Muscle of leg (tissue), 11 donors: ENCODE data around the gene PRKAR1A. TPM values are rescaled to one million over a fixed set of nuclear protein-coding genes. Genes with fewer than 3 reads are reported as not detected.

ENCODE experiments used
- DNase-seq: peaks from one replicate; pipeline ENCODE4 v3.0.0; 2013
- H3K27ac ChIP-seq: one replicate; pipeline ENCODE4 v1.5.1; 2013; ENCODE audit warnings: mild to moderate bottlenecking, low read length, control low read depth
- H3K27me3 ChIP-seq: one replicate; pipeline ENCODE4 v1.6.1; 2013; ENCODE audit warnings: low read length; ENCODE audit not compliant: control insufficient read depth, insufficient read depth
- H3K36me3 ChIP-seq: one replicate; pipeline ENCODE4 v1.6.1; 2013; ENCODE audit warnings: low read length; ENCODE audit not compliant: control insufficient read depth, insufficient read depth
- H3K4me1 ChIP-seq: one replicate; pipeline ENCODE4 v1.6.1; 2013; ENCODE audit warnings: low read length; ENCODE audit not compliant: control insufficient read depth, insufficient read depth
- H3K4me3 ChIP-seq: one replicate; pipeline ENCODE4 v1.5.1; 2013; ENCODE audit warnings: low read length, control low read depth
- H3K9me3 ChIP-seq: replicated peaks from 2 replicates; pipeline ENCODE4 v1.6.1; 2013; ENCODE audit warnings: low read depth, low read length; ENCODE audit not compliant: control insufficient read depth
- WGBS: methylation state at CpG from one replicate; pipeline ENCODE4 v1.1.5; 2013; ENCODE audit warnings: missing lambda C conversion rate; ENCODE audit not compliant: insufficient coverage; 5-methylcytosine and 5-hydroxymethylcytosine counted together
- polyA plus RNA-seq, 8 donors: library from polyadenylated mRNA; unstranded; fragments of 120-200 nt; gene quantifications; one replicate each; pipeline versions ENCODE4 v1.2.1 to v1.2.3, GENCODE V29; 2013; ENCODE audit warnings: inconsistent platforms in 1 of 8, low replicate concordance in 1 of 8; ENCODE audit not compliant: insufficient read length in 8 of 8, insufficient read depth in 1 of 8
- total RNA-seq: library from RNA; stranded (reverse); fragments of 120-200 nt; gene quantifications from one replicate; pipeline ENCODE4 v1.2.4, GENCODE V29; 2013

PRKAR1A gene
- total and polyA plus RNA-seq, 9 donors, result 267 to 350 (median 325) TPM

GRCh38 chr17:68595986-68596385 lies 83.8 kb downstream of the PRKAR1A start:
- no peaks in the 10 kb centered on the region for H3K36me3 ChIP-seq
- WGBS, result 75% methylated on average over 1 of the region's 2 CpGs
- peaks cover 48% of the 10 kb centered on the region for H3K4me1 ChIP-seq
- H3K4me3 ChIP-seq, result no peak overlapping the region
- no peak overlapping the region for H3K27ac ChIP-seq
- peaks cover 34% of the 10 kb centered on the region for H3K27me3 ChIP-seq
- H3K9me3 ChIP-seq, result no peaks in the 10 kb centered on the region
- no peak for DNase-seq

GRCh38 chr17:68596411-68596945 lies 84.2 kb downstream of the PRKAR1A start:
- H3K4me1 ChIP-seq, result peaks cover 48% of the 10 kb centered on the region
- H3K4me3 ChIP-seq, result no peak overlapping the region
- H3K9me3 ChIP-seq, result no peaks in the 10 kb centered on the region
- no peak overlapping the region for H3K27ac ChIP-seq
- DNase-seq, result no peak
- H3K27me3 ChIP-seq, result peaks cover 36% of the 10 kb centered on the region
- 95% methylated on average over 2 of the region's 5 CpGs for WGBS
- no peaks in the 10 kb centered on the region for H3K36me3 ChIP-seq

DNA sequence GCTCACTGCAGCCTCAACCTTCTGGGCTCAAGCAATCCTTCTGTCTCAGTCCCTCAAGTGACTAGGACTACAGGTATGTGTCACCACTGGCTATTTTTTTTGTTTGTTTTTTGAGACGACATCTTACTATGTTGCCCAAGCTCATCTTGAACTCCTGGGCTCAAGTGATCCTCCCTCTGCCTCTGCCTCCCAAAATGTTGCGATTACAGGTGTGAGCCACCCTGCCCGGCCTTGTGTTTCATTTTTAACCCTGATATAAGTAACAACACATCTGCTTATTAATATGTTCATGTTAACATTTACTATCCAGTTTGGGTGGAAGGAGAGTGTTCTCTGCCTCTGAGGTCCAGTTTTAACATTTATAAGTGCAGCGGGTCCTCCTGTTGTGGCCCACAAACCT lies 85.8 kb downstream of the PRKAR1A start:
- Histone ChIP-seq H3K4me1 (peaks cover 33% of the 10 kb centered on the region), H3K4me3 (no peak overlapping the region), H3K27me3 (peaks cover 40% of the 10 kb centered on the region), H3K27ac (no peak overlapping the region), H3K36me3 (no peaks in the 10 kb centered on the region), H3K9me3 (no peaks in the 10 kb centered on the region)
- no peak for DNase-seq
- WGBS, result 85% methylated on average over 2 of the region's 4 CpGs

- Histone ChIP-seq H3K27ac (peak overlapping the region; percentile 89), H3K4me1 (peaks cover 30% of the 10 kb centered on the region), H3K4me3 (peak overlapping the region; percentile 12)
Measured at GRCh38 chr17:68598545-68598961, 86.3 kb downstream of the PRKAR1A start.

GRCh38 chr17:68599091-68599490 lies 86.9 kb downstream of the PRKAR1A start:
- DNase-seq, result peak; percentile 84
- Histone ChIP-seq H3K4me3 (peak overlapping the region; percentile 66), H3K27me3 (peaks cover 40% of the 10 kb centered on the region), H3K9me3 (no peaks in the 10 kb centered on the region), H3K4me1 (peaks cover 25% of the 10 kb centered on the region), H3K36me3 (no peaks in the 10 kb centered on the region), H3K27ac (peak overlapping the region; percentile 89)
- WGBS, result no CpG with 5 or more reads among the region's 4 CpGs

More at GRCh38 chr17:68598545-68598961, 86.3 kb downstream of the PRKAR1A start:
- Histone ChIP-seq H3K36me3 (no peaks in the 10 kb centered on the region), H3K27me3 (peaks cover 40% of the 10 kb centered on the region), H3K9me3 (no peaks in the 10 kb centered on the region)
- no peak for DNase-seq
- WGBS, result no CpG with 5 or more reads among the region's 4 CpGs

DNA sequence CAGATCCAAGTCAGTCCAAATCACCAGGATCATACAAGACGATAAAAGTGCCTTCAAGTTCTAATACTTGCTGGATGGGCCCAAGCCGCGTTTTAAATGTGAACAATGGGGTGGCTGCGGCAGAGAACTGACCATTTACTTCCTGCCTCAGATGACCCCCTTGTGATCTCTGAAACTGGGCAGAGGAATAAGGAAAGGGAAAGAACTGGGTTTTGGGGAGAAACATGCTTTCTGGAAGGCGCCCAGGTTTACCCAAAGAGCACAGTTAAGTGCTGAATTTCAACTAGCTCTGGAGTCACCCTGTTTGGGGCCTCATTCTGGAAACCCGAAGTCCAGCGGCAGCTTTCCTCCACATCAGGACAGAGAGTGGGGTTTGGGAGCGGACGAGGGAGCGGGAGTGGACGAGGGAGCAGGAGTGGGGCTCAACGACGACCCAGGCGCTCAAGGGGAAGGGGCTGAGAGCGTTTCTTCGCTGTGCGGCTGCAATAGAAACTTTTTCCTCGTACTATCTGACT lies 87.4 kb downstream of the PRKAR1A start:
- H3K9me3 ChIP-seq, result no peaks in the 10 kb centered on the region
- WGBS, result 9% methylated on average over 6 of the region's 18 CpGs
- H3K27ac ChIP-seq, result peak overlapping the region; percentile 89
- H3K4me3 ChIP-seq, result peak overlapping the region; percentile 66
- H3K4me1 ChIP-seq, result peaks cover 23% of the 10 kb centered on the region
- peaks cover 40% of the 10 kb centered on the region for H3K27me3 ChIP-seq
- no peaks in the 10 kb centered on the region for H3K36me3 ChIP-seq
- peak; percentile 63 for DNase-seq

DNA sequence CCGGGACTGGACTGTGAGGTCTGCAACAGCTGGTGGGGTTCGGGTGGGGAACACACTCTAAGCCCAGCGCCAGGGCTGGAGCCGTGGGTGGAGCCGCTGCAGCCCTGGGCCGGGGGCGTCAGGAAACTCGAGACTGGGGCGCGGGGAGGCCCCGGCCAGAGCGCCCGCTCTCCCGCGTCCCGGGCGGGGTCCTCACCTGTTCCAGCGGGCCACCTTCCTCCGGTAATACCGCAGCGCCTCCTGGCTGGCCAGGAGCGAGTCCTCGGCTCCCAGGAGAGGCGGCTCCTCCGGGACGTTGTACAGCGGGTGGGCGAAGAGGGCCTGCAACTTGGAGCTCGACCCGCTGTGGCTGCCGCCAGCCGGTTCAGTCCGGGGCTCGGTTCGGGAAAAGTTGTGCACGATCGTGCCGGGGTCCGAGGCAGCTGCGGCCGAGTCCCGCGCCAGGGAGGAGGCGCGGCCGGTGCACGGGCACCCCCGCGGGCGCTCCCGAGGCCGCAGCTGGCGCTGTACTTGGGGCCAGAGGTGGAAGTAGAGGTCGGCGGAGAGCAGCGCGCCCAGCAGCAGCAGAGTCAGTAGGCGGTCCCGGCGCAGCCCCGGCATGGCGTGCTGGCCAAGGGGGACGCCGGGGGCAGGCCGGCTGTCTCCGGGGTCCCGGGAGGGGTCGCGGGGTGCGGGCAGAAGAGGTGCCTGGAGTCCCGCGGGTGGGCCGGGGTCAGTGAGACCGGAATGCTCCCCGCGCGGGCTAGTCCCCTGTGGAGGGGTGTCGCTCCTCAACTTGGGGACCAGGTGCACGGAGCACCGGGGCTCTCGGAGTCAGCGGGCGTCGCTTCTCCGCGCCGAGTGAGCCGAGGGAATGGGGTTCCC lies 88.1 kb downstream of the PRKAR1A start:
- Histone ChIP-seq H3K4me1 (peaks cover 23% of the 10 kb centered on the region), H3K27me3 (peaks cover 40% of the 10 kb centered on the region), H3K27ac (peak overlapping the region; percentile 89), H3K36me3 (no peaks in the 10 kb centered on the region), H3K9me3 (no peaks in the 10 kb centered on the region), H3K4me3 (peak overlapping the region; percentile 66)
- under 1% methylated on average over 88 of the region's 88 CpGs for WGBS
- DNase-seq, result peak; percentile 51

Other genes with a start within 250 kb of the PRKAR1A start
- gene SLC16A6, start 221.3 kb upstream of the PRKAR1A start, total RNA-seq, result 0.27 TPM
- under 1 TPM; 0.25 to 0.65 (median 0.45) TPM for gene SLC16A6, start 221.3 kb upstream of the PRKAR1A start, polyA plus RNA-seq
- gene ARSG, start 220.9 kb upstream of the PRKAR1A start, total RNA-seq, result 3.0 TPM
- 1 to 10 TPM; 2.2 to 3.7 (median 2.9) TPM for gene ARSG, start 220.9 kb upstream of the PRKAR1A start, polyA plus RNA-seq
- 43.3 TPM for gene WIPI1, start 54.9 kb upstream of the PRKAR1A start, total RNA-seq
- gene WIPI1, start 54.9 kb upstream of the PRKAR1A start, polyA plus RNA-seq, result 10 to 100 TPM; 33.9 to 50.5 (median 45.8) TPM
- 5.7 TPM for gene FAM20A, start 88.9 kb downstream of the PRKAR1A start, total RNA-seq
- 10 to 100 TPM in 2 of 8 donors, 1 to 10 TPM in 6; 4.4 to 12.7 (median 8.4) TPM for gene FAM20A, start 88.9 kb downstream of the PRKAR1A start, polyA plus RNA-seq